NOMO-1 treated with DMSO at 0.1 percent for 48 hours (cell line): Measurements from ENCODE around the gene MXD1.
A peak's percentile ranks its signal among the peaks of the same experiment; 100 is the strongest.
"Not testable (repeated sequence)": the region's sequence is repeated elsewhere in the genome, so short reads cannot be mapped to it uniquely, and the experiment has no call there.

Experiments
- DNase-seq: peaks from one replicate; lab custom pipeline; 2025; ENCODE audit not compliant: unreplicated experiment; lab: John Stamatoyannopoulos, UW

Gene MXD1

DNA sequence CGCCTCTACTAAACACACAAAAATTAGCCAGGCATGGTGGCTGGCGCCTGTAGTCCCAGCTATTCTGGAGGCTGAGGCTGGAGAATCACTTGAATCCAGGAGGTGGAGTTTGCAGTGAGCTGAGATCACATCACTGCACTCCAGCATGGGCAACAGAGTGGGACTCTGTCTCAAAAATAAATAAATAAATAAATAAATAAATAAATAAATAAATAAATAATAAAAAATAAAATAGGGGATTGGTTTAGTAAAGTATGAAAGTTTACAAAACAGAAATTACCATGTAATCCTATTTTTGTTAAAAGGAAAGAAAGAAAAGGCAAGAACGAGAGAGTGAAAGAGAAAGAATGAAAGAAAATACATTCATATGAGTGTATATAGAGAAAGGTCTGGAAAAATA is 35.8 kb downstream of the MXD1 start:
- DNase-seq: not testable (repeated sequence)

DNA sequence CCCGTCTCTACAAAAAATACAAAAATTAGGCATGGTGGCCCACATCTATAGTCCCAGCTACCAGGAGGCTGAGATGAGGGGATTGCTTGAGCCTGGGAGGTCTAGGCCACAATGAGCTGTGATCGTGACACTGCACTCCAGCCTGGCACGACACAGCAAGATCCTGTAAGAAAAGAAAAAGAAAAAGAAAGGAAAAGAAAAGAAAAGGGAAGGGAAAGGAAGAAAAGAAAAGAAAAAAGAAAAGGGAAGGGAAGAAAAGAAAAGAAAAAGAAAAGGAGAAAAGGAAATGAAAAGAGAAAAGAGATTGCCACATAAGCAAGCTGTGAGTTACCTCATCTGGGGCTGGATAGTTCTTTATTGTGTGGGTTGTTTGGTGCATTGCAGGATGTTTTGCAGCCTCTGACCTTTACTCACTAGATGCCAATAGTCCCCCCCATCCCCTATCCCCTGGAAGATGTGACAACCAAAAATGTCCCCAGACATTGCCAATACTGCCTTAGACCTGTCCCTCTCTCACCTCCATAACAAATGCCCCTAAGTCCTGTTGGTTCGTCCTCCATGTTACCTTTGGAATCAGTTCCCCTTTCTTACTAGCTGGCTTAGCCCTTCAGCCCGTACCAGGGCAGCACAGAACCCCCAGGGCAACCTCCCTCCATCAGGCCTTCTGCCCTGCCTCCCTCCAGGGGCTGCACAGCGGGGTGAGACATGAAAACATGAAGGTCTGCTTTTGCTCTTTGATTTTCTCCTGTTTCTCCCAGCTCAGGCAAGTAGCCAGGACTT is 37.6 kb downstream of the MXD1 start:
- DNase-seq: peak; percentile 56

- DNase-seq: no peak
Measured at GRCh38 chr2:69954084-69954483, 39.2 kb downstream of the MXD1 start.

DNA sequence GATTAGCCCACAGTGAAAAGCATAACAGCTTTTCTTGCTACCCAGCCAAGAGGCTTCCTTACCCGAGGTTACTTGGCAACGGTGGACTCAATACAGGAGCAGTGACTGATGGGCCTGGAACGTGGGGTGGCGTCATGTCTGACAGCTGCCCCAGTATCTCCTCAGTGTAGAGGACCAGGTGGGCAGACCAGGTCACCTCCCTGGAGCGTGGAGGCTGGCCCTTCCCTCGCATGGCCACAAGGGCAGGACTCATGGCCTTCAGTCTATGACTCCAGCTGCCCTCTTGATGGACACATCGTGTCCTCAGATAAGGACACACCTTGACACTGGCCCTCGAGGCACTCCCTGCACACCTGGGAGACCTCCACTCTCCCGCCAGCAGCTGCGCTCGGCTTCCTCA is 40.1 kb downstream of the MXD1 start:
- no peak for DNase-seq

- DNase-seq: no peak
Measured at GRCh38 chr2:69956475-69956979, 41.6 kb downstream of the MXD1 start.

- no peak for DNase-seq
Measured at GRCh38 chr2:69957965-69958364, 43.1 kb downstream of the MXD1 start.

GRCh38 chr2:69958480-69958879 is 43.6 kb downstream of the MXD1 start:
- no peak for DNase-seq

GRCh38 chr2:69959425-69959824 is 44.5 kb downstream of the MXD1 start:
- DNase-seq: no peak

- DNase-seq: no peak
Measured at GRCh38 chr2:69960821-69961220, 45.9 kb downstream of the MXD1 start.

GRCh38 chr2:69961496-69961895 is 46.6 kb downstream of the MXD1 start, which contains the start of gene ASPRV1:
TSS of gene ASPRV1 (minus strand) at chr2:69961631. CDS start at chr2:69961436, 195 bp downstream.
- DNase-seq: no peak

DNA sequence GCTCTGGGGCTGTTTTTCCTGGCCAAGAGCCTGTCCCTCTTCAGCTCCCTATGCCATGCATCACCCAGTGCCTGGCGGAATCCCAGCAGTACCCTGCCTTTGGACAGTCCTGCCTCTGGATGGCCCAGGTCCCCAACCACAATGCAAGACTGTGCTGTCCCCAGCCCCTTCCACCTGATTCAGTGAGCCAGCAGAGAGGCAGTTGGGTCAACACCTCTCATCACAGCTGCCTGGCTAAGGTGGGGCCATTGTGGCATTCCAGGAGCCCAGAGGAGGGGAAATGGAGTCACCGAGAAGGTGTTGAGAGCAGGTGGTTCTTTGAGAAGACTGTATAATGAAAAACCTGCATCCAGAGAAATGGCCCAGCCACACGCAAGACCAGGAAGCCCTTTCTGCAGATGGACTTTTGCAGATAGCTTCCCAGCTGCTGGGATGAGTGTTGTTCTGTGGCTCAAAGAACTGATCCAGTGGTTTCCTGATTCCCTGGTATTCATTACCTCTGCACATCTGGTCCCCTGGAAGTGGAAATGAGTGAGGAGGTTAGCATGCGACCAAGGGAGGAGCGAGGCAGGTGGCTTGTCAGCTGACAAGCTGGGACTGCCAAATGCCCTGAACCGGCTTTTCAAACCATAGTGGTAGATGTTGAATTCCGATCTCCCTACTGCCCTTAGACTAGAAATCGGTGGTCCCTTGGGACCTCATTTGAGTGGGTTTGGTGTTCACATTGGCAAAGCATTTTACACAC is 48.2 kb downstream of the MXD1 start:
- DNase-seq: no peak

DNA sequence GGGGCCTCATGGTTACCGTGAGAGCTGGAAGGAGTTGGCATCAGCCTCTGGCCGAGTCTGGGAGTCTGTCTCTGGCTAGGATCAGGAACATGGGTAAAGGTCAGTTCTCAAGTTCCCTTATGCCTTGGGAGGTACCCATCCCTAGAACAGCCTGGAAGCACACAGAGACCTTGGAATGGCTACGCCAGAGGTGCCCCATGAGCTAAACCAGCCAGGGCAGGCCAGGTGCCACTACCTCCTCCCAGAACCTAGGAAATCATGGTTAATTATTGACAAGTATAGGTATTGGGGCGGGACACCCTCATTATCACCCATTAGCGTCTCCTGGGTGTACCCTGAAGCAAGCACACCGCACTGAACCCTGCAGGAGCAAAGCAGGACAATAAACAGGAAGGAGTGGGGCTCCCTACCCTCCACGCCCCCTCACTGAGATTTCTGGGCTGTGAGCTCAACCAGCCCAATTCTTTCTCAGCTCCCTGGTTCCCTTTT is 49.5 kb downstream of the MXD1 start:
- DNase-seq: no peak

GRCh38 chr2:69965756-69966445 is 51.0 kb downstream of the MXD1 start:
- DNase-seq: no peak

DNA sequence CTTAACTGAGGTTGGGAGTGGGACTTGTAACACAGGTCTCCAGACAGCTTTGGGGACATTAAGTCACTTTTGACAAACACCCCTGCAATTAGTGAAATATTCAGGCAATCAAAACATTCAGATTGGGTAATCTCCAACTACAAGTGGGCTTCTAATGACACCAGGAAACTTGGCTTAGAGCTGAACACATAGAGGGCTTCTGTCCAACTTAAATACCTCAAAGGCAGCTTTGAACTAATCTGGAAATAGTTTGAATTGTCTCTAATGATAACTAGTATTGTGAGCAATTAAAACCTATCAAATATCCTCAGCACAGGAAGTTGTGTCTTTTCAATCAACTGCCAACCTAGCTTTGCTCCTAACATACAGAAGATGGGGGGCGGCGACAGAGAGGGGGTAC is 51.6 kb downstream of the MXD1 start:
- DNase-seq: no peak

- no peak for DNase-seq
Measured at GRCh38 chr2:69968609-69969008, 53.7 kb downstream of the MXD1 start.

DNA sequence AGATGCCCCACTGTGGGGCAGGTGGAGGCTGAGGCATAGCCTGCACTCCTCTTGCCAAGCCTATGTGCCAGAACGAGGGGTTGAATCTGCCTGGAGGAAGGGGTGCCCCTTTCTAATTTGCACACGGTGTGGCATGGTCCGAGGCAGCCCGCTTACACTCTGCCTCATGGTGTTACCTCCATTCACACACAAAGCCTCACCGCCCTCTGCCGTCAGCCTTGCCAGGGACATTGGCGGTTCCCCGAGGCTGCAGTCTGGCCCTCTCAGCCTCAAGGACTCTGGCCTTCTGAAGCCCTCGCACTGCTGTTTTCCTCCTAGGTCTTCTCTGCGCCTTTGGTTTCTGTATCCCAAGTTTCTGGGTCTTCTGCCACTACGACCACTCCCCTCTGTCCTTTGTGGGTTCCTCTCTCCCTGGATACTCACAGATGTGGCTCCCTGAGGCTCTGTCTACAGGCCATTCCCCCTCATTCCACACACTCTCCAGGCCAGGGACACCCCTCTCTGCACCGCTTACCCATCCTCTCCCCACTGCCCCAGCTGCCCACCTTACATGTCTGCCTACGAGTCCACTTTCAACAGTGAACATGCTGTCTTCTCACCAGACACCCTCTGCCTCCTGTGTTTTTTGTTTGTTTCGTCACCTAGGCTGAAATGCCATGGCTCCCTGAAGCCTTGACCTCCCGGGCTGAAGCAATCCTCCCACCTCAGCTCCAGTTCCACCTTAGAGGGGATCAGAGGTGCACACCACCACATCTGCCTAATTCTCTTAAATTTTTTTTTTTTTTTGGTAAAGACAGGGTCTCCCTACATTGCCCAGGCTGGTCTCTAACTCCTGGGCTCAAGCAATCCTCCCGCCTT is 54.4 kb downstream of the MXD1 start:
- DNase-seq: no peak

GRCh38 chr2:69969991-69970390 is 55.1 kb downstream of the MXD1 start:
- DNase-seq: no peak

DNA sequence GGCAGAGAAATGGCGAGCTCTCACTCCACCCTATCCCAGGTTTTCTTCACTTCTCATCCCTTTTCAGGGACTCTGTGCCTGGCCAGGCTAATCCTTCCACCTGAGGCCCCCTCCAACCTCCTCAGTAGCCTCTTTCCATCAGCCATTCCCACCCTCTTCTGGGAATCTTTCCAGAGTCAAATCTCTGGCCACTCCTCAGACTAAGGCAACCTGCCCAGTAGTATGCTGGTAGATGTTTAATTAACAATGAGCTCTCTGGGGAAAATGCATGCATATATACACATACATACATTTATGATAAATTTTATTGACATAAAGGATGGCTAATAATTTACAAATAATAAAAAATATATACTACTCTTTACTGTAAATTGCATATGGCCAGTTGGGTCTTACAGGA is 57.9 kb downstream of the MXD1 start:
- no peak for DNase-seq

DNA sequence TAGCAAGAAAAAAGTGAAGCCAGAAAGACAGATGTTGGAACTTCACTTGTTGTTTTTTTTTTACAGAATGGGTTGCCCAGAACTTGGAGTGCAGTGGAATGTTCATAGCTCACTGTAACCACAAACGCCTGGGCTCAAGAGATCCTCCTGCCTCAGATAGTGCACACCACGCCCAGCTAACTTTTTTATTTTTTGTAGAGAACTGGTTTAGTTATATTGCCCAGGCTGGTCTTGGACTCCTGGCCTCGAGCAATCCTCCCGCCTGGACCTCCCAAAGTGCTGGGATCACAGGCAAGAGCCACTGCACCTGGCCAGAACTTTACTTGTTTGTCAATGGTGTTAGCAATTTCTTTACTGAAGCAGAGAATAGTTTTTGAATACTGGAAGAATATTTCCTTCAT is 58.4 kb downstream of the MXD1 start:
- no peak for DNase-seq

DNA sequence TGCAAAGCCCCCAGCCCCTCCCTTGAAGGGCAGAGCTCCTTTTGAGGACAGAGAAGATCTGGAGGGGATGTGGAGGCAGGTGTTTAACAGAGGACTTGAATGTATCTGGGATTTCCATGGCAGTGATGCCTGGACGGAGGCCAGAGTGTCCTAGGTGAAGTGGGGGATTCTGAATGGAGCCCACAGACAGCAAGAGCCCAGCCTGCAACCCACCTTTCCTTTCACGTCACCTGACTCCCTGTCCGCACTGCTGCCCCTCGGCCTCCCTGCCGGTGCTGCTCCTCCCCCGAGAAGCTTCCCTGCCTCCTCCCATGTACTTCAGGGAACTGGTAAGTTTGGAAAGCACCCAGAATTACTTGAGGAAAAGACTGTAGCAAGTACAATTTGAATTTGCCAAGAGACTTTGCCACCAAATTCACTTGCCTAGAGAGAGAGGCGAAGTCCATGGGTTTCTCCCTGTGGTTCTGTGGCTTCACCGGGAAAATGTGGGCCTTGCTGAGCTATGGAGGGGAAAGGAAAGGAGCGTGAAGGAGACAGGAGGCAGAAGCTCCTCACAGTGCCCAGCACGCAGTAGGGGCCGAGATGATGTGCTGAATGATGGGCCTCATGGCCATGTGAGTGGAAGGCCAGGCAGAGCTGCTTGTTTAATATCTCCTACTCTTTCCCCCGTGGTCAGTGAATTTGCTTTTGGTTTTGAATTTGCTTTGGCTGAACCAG is 60.4 kb downstream of the MXD1 start:
- no peak for DNase-seq
